HL-60/S4 treated with phorbol 12-myristate 13-acetate at 8.2 ng/mL for 4 days and 3 days (cell line): ENCODE data around the gene DNAJC3.
"Not testable (repeated sequence)": the region's sequence is repeated elsewhere in the genome, so short reads cannot be mapped to it uniquely, and the experiment has no call there.

Experiments used
- in situ Hi-C: fragments of 300-500 bp; cut with MboI; formaldehyde crosslinking; loops from 2 replicates; pipeline ENCODE4 v1.15.0; 2022; ENCODE audit warnings: low sequenced_read_pairs

Gene DNAJC3

GRCh38 chr13:95763601-95764000 lies 86.7 kb downstream of the DNAJC3 start:
- in situ Hi-C loops: no loop called here

- in situ Hi-C loops: no loop called here
Measured at GRCh38 chr13:95771905-95772304, 95.0 kb downstream of the DNAJC3 start.

GRCh38 chr13:95779522-95779921 lies 102.6 kb downstream of the DNAJC3 start:
- in situ Hi-C loops: no loop called here

- in situ Hi-C loops: no loop called here
Measured at GRCh38 chr13:95781016-95781415, 104.1 kb downstream of the DNAJC3 start.

GRCh38 chr13:95781940-95782339 lies 105.0 kb downstream of the DNAJC3 start:
- in situ Hi-C loops: not testable (repeated sequence)

GRCh38 chr13:95783747-95784146 lies 106.8 kb downstream of the DNAJC3 start:
- in situ Hi-C loops: no loop called here

- in situ Hi-C loops: no loop called here
Measured at GRCh38 chr13:95784161-95784899, 107.4 kb downstream of the DNAJC3 start.

- in situ Hi-C loops: no loop called here
Measured at GRCh38 chr13:95784900-95785290, 108.0 kb downstream of the DNAJC3 start.

GRCh38 chr13:95787356-95788099 lies 110.6 kb downstream of the DNAJC3 start:
- in situ Hi-C loops: no loop called here

GRCh38 chr13:95788100-95788463 lies 111.1 kb downstream of the DNAJC3 start:
- in situ Hi-C loops: no loop called here

GRCh38 chr13:95789315-95789714 lies 112.4 kb downstream of the DNAJC3 start:
- in situ Hi-C loops: not testable (repeated sequence)

GRCh38 chr13:95791084-95791722 lies 114.3 kb downstream of the DNAJC3 start:
- in situ Hi-C loops: no loop called here

- in situ Hi-C loops: no loop called here
Measured at GRCh38 chr13:95793018-95793555, 116.1 kb downstream of the DNAJC3 start.

GRCh38 chr13:95793781-95794180 lies 116.8 kb downstream of the DNAJC3 start:
- in situ Hi-C loops: no loop called here

GRCh38 chr13:95797016-95797415 lies 120.1 kb downstream of the DNAJC3 start:
- in situ Hi-C loops: no loop called here

GRCh38 chr13:95800436-95800835 lies 123.5 kb downstream of the DNAJC3 start:
- in situ Hi-C loops: no loop called here

GRCh38 chr13:95801825-95802224 lies 124.9 kb downstream of the DNAJC3 start:
- in situ Hi-C loops: no loop called here

- in situ Hi-C loops: no loop called here
Measured at GRCh38 chr13:95805921-95806320, 129.0 kb downstream of the DNAJC3 start.

- in situ Hi-C loops: no loop called here
Measured at GRCh38 chr13:95809429-95809828, 132.5 kb downstream of the DNAJC3 start.

- in situ Hi-C loops: no loop called here
Measured at GRCh38 chr13:95813139-95813538, 136.2 kb downstream of the DNAJC3 start.

GRCh38 chr13:95814495-95814894 lies 137.6 kb downstream of the DNAJC3 start:
- in situ Hi-C loops: no loop called here

- in situ Hi-C loops: no loop called here
Measured at GRCh38 chr13:95822303-95822702, 145.4 kb downstream of the DNAJC3 start.
